ENCODE measurements around the gene MINDY4. TPM values are rescaled to one million over a fixed set of nuclear protein-coding genes. Genes with fewer than 3 reads are reported as not detected.
A peak's percentile ranks its signal among the peaks of the same experiment; 100 is the strongest.

Gene MINDY4
- total RNA-seq, 2 donors from 2014 or later = 8.1 to 31.9 TPM

GRCh38 chr7:30813466-30813865, 42.2 kb downstream of the MINDY4 start:
- Histone ChIP-seq H3K27me3 (replicated peaks; ENCODE audit: insufficient read depth) (no peaks in the 10 kb centered on the region), H3K27ac (no peak overlapping the region), H3K4me3 (no peak overlapping the region), H3K4me1 (replicated peaks) (no peaks in the 10 kb centered on the region), H3K9me3 (no peaks in the 10 kb centered on the region), H3K36me3 (no peaks in the 10 kb centered on the region)
- no peak for DNase-seq (ENCODE audit: low spot score)
- WGBS = 83% methylated on average over 4 of the region's 4 CpGs
- TF ChIP-seq CTCF (IDR thresholded peaks at IDR 0.05) = no peak
- no peak for TF ChIP-seq POLR2A (IDR thresholded peaks at IDR 0.05)
- no peak for TF ChIP-seq POLR2AphosphoS5 (IDR thresholded peaks at IDR 0.05)
- intact Hi-C loops (cut with DNase I) = no loop called here

DNA sequence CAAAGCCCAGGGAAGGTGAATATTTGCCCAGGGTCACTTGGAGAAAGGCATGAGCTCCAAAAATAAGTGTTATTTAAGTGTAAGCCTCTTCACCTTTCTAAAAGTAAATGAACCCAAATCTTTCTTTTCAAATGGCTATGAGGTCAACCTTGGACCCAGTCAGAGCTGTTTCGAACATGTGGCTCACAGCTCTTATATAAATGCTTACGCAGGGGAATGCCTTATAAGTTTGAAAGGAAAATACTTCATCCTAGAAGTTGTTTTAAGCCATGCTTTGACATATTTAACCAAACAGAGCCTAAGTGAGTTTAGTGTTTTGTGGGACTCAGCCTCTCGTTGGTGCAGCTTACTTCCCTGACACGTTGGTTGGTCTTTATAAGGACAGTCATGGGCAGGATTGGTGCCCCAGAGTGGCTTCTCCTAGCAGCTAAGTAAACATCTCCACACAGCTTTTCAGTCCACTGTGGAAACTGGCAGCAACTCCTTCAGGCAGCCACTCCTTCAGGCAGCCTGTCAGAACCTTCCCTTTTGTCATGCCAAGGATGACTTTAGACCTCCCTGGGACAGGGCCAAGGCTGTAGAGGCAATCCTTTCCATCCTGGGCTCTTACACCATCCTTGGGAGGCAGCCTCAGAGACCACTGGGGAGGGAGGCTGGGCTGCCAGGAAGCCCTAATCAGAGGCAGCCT, 43.6 kb downstream of the MINDY4 start:
- Histone ChIP-seq H3K4me1 (replicated peaks) (no peaks in the 10 kb centered on the region), H3K4me3 (no peak overlapping the region), H3K27me3 (replicated peaks; ENCODE audit: insufficient read depth) (no peaks in the 10 kb centered on the region), H3K9me3 (no peaks in the 10 kb centered on the region), H3K27ac (peak overlapping the region; percentile 59 to 64), H3K36me3 (no peaks in the 10 kb centered on the region)
- intact Hi-C loops (cut with DNase I) = no loop called here
- DNase-seq (ENCODE audit: low spot score) = no peak
- 56% methylated on average over 4 of the region's 4 CpGs for WGBS
- TF ChIP-seq CTCF (IDR thresholded peaks at IDR 0.05) (no peak), POLR2A (IDR thresholded peaks at IDR 0.05) (no peak), POLR2AphosphoS5 (IDR thresholded peaks at IDR 0.05) (no peak)

- H3K36me3 ChIP-seq = no peaks in the 10 kb centered on the region
- H3K4me1 ChIP-seq (replicated peaks) = no peaks in the 10 kb centered on the region
- TF ChIP-seq CTCF (IDR thresholded peaks at IDR 0.05) = no peak
- no peak for TF ChIP-seq POLR2A (IDR thresholded peaks at IDR 0.05)
- no peak for TF ChIP-seq POLR2AphosphoS5 (IDR thresholded peaks at IDR 0.05)
- no peaks in the 10 kb centered on the region for H3K9me3 ChIP-seq
- peak overlapping the region; percentile 59 to 64 for H3K27ac ChIP-seq
- no peak for DNase-seq (ENCODE audit: low spot score)
- intact Hi-C loops (cut with DNase I) = no loop called here
- 64% methylated on average over 3 of the region's 3 CpGs for WGBS
- no peak overlapping the region for H3K4me3 ChIP-seq
- H3K27me3 ChIP-seq (replicated peaks; ENCODE audit: insufficient read depth) = no peaks in the 10 kb centered on the region
These were observed 44.2 kb downstream of the MINDY4 start for GRCh38 chr7:30815388-30815854.

DNA sequence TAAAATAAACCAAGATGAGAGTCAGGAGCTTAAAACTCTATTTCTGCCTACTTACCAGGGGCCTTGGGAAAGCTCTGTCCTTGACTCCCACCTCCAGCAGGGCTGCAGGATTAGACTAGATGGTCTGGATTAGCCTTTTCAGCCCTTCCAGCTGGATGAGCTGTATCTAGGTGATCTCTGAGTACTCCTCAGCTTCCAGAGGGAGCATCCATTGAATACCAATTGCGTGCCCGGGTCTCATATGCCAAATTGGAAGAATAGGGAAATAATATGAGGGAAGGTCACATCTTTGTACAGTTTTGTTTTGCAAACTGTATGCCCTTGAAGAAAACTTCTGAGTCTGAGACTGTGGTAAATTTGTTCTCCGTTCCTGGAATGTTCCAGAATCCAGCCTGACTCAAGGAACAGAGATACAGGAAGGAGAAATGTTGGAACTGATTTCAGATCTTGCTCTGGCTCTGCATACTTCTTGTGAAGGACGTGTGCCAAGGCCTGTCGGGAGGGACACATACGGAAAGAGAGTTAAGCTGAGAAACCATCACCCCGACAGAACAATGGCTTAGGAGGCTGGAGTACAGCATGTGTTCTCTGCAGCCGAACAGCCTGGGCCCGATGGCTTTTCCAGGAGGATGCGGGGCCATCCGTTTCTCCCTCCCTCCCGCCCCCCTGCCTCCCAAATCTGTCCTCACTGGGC, 44.9 kb downstream of the MINDY4 start:
- intact Hi-C loops (cut with DNase I) = no loop called here
- no peak overlapping the region for H3K4me3 ChIP-seq
- 60% methylated on average over 12 of the region's 12 CpGs for WGBS
- no peak for DNase-seq (ENCODE audit: low spot score)
- TF ChIP-seq POLR2AphosphoS5 (IDR thresholded peaks at IDR 0.05) (peak; percentile 2), POLR2A (IDR thresholded peaks at IDR 0.05) (no peak), CTCF (IDR thresholded peaks at IDR 0.05) (no peak)
- no peaks in the 10 kb centered on the region for H3K36me3 ChIP-seq
- H3K27me3 ChIP-seq (replicated peaks; ENCODE audit: insufficient read depth) = no peaks in the 10 kb centered on the region
- peak overlapping the region; percentile 59 to 64 for H3K27ac ChIP-seq
- H3K4me1 ChIP-seq (replicated peaks) = no peaks in the 10 kb centered on the region
- no peaks in the 10 kb centered on the region for H3K9me3 ChIP-seq
